GM13977 (cell line): ENCODE data around the gene CENPK.
A peak's percentile ranks its signal among the peaks of the same experiment; 100 is the strongest.

Experiments used
- DNase-seq: peaks from one replicate; pipeline ENCODE4 v3.0.0; 2012; ENCODE audit warnings: low spot score
- CTCF ChIP-seq: IDR thresholded peaks from 2 replicates; pipeline ENCODE4 v1.5.1; 2012; ENCODE audit warnings: mild to moderate bottlenecking, control low read depth; ENCODE audit not compliant: insufficient read depth; ENCODE audit errors: extremely low read depth, missing control alignments
- in situ Hi-C: fragments of 300-500 bp; cut with MboI; formaldehyde crosslinking; loops from one replicate; pipeline ENCODE4 v1.12.0; 2022; ENCODE audit warnings: low sequenced_read_pairs, low pct_unique_long_range_greater_than_20kb, mixed read lengths, inconsistent platforms; ENCODE audit not compliant: unreplicated experiment

The CENPK gene

DNA sequence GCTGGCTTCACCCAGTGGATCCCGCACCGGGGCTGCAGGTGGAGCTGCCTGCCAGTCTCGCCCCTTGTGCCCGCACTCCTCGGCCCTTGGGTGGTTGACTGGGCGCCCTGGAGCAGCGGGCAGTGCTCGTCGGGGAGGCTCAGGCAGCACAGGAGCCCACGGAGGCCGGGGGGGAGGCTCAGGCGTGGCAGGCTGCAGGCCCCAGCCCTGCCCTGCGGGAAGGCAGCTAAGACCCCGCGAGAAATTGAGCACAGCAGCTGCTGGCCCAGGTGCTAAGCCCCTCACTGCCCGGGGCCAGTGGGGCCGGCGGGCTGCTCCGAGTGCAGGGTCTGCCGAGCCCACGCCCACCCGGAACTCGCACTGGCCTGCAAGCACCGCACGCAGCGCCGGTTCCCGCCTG is 77.6 kb downstream of the CENPK start:
- TF ChIP-seq CTCF: no peak
- in situ Hi-C loops: loop anchor here (10.0 to 25.0 kb wide), 4 partner anchors 398 to 848 kb away; no protein-coding TSS in a partner anchor

DNA sequence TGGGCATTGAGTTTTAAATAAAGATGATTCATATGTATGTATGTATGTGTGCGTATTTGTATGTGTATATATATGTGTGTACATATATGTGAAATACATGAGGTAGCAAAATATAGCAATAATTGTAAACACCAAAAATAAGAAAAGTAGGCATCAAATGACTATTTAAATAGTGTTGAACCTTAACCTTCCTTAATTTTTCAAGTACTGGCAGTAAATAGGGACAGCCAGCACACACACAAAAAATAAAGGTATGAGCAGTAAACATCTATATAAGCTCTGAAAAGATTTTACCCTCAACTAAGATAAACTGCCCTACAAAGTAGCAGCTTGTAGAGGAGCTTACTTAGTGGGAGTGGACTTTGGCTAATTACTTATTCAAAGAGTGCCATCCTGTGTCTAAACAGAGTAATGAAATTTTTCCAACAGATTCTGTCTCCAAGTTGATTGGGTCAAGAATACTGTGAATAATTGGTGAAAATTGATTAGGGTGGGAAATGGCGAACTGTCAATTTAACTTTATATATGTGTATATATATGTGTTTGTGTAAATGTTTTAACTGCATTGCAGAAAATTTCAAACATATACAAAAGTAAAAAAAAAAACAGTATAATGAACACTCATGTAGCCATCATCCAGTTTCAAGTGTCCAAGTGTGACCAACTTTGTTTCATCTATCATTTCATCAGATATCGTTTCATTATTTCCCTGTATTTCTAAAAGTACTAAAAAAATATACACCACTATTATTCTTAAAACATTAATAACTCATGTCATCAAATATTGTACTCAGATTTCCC is 79.2 kb downstream of the CENPK start:
- DNase-seq: peak; percentile 45
- in situ Hi-C loops: loop anchor here (10.0 to 25.0 kb wide), 4 partner anchors 396 to 846 kb away; no protein-coding TSS in a partner anchor

More for the DNA sequence above, 77.6 kb downstream of the CENPK start:
- no peak for DNase-seq

GRCh38 chr5:65482736-65483545 is 80.0 kb downstream of the CENPK start:
- in situ Hi-C loops: loop anchor here (10.0 to 25.0 kb wide), 4 partner anchors 396 to 846 kb away; no protein-coding TSS in a partner anchor
- peak; percentile 33 for DNase-seq
- TF ChIP-seq CTCF: no peak

More for the DNA sequence above, 79.2 kb downstream of the CENPK start:
- TF ChIP-seq CTCF: peak; percentile 48

- no peak for TF ChIP-seq CTCF
- in situ Hi-C loops: loop anchor here (10.0 to 25.0 kb wide), 4 partner anchors 395 to 845 kb away; no protein-coding TSS in a partner anchor
- no peak for DNase-seq
These were observed 80.7 kb downstream of the CENPK start for GRCh38 chr5:65482296-65482735.

GRCh38 chr5:65481635-65482295 is 81.2 kb downstream of the CENPK start, which contains the start of gene ADAMTS6:
TSS of gene ADAMTS6 (minus strand) at chr5:65481920. CDS start at chr5:65473673, 8,247 bp downstream.
- in situ Hi-C loops: loop anchor here (10.0 to 25.0 kb wide), 4 partner anchors 394 to 844 kb away; no protein-coding TSS in a partner anchor
- DNase-seq: peak; percentile 71
- no peak for TF ChIP-seq CTCF

DNA sequence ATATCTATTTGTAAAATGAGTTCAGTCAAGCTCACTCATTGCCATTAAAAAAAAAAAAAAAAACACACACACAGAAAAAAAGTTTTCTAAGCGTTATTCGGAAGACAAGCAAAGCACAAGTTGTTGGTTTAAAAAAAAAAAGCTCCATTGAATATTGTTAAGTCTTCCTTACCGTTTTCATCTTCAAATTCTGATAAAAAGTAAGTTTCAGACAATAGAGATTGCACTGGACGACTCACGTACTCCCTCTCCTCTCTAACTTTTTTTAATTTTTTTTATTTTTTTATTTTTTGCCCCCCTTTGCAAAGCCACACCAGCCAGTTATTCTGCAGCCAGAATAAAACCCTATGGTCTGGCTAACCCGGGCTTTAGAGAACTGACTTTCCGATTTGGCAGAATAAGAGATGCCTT is 81.8 kb downstream of the CENPK start:
- in situ Hi-C loops: loop anchor here (10.0 to 25.0 kb wide), 4 partner anchors 394 to 844 kb away; no protein-coding TSS in a partner anchor
- DNase-seq: no peak

More for the DNA sequence above, 81.8 kb downstream of the CENPK start:
- TF ChIP-seq CTCF: no peak
